Stomach smooth muscle (tissue), 2 donors: Measurements from ENCODE around the gene ZNF474.
"Not testable (repeated sequence)": the region's sequence is repeated elsewhere in the genome, so short reads cannot be mapped to it uniquely, and the experiment has no call there.

ENCODE experiments used
- H3K27ac ChIP-seq: one replicate; pipeline ENCODE4 v1.7.0; 2013; ENCODE audit warnings: mild to moderate bottlenecking, low read length, inconsistent platforms
- H3K27me3 ChIP-seq, 2 donors: one replicate each; pipeline ENCODE4 v1.7.0; 2013; ENCODE audit warnings: low read length in 2 of 2; ENCODE audit not compliant: insufficient read depth in 2 of 2, control insufficient read depth in 1 of 2
- H3K36me3 ChIP-seq, 2 donors: one replicate each; pipeline ENCODE4 v1.7.0; 2013; ENCODE audit warnings: low read length in 2 of 2; ENCODE audit not compliant: control insufficient read depth in 2 of 2, insufficient read depth in 2 of 2
- H3K4me1 ChIP-seq: one replicate; pipeline ENCODE4 v1.7.0; 2013; ENCODE audit warnings: low read length; ENCODE audit not compliant: control insufficient read depth, insufficient read depth
- H3K4me3 ChIP-seq, 2 donors: one replicate each; pipeline ENCODE4 v1.7.0; 2013; ENCODE audit warnings: low read length in 2 of 2
- H3K9ac ChIP-seq, 2 donors: one replicate each; pipeline ENCODE4 v1.7.0; 2013; ENCODE audit warnings: low read length in 2 of 2, mild to moderate bottlenecking in 1 of 2
- H3K9me3 ChIP-seq, 2 donors: one replicate each; pipeline ENCODE4 v1.7.0; 2013; ENCODE audit warnings: low read length in 2 of 2; ENCODE audit not compliant: control insufficient read depth in 2 of 2
- donor health status: healthy.
- donor health status: Pancreatic carcinoma.

The ZNF474 gene

GRCh38 chr5:122129306-122129705, at the start of gene ZNF474:
ZNF474 (plus strand) TSS chr5:122129546; CDS start chr5:122151991, 22,445 bp downstream.
- Histone ChIP-seq H3K4me3 (peak within 1 kb of the TSS; percentile 52 to 59), H3K9ac (peak within 1 kb of the TSS; percentile 20 to 43), H3K27ac (peak within 1 kb of the TSS; percentile 61), H3K27me3 (no peaks in the 10 kb centered on the region), H3K36me3 (no peaks in the 10 kb centered on the region), H3K9me3 (no peaks in the 10 kb centered on the region), H3K4me1 (peaks cover 22% of the 10 kb centered on the region)

DNA sequence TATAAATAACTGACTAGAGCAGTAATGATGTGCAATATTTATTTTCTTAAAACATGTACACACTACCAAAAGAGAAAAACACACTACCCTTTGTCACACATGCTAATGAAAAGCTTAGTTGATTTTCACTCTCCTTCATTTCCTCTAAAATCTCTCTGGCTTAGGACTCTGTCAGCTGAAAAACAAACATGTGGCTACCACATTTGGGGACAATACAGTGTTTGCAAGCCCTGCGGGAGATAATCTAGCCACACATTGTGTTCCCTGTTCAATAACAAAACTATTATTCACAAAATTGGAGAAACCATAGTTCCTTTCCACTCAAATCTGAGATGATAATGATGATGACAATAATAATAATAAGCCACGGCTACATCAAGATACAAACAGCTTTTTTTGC, 47.8 kb upstream of the ZNF474 start:
- Histone ChIP-seq H3K27me3 (peaks cover 0 to 2% of the 10 kb centered on the region in 2 donors), H3K9ac (no peak overlapping the region), H3K27ac (no peak overlapping the region), H3K4me3 (no peak overlapping the region), H3K36me3 (no peaks in the 10 kb centered on the region), H3K9me3 (no peaks in the 10 kb centered on the region), H3K4me1 (peaks cover 16% of the 10 kb centered on the region)

- H3K4me3 ChIP-seq = no peak overlapping the region
Observed at GRCh38 chr5:122083535-122083934, 45.8 kb upstream of the ZNF474 start.

GRCh38 chr5:122085041-122085440, 44.3 kb upstream of the ZNF474 start:
- Histone ChIP-seq H3K27me3 (no peaks in the 10 kb centered on the region), H3K9me3 (no peaks in the 10 kb centered on the region)

More at GRCh38 chr5:122083535-122083934, 45.8 kb upstream of the ZNF474 start:
- no peak overlapping the region for H3K27ac ChIP-seq
- peaks cover 0 to 2% of the 10 kb centered on the region in 2 donors for H3K27me3 ChIP-seq
- H3K4me1 ChIP-seq = no peaks in the 10 kb centered on the region
- no peaks in the 10 kb centered on the region for H3K36me3 ChIP-seq
- no peak overlapping the region for H3K9ac ChIP-seq
- H3K9me3 ChIP-seq = no peaks in the 10 kb centered on the region

GRCh38 chr5:122089096-122090013, 40.0 kb upstream of the ZNF474 start:
- no peak overlapping the region for H3K27ac ChIP-seq

More at GRCh38 chr5:122085041-122085440, 44.3 kb upstream of the ZNF474 start:
- no peak overlapping the region for H3K4me3 ChIP-seq
- no peaks in the 10 kb centered on the region for H3K36me3 ChIP-seq
- no peaks in the 10 kb centered on the region for H3K4me1 ChIP-seq
- H3K27ac ChIP-seq = no peak overlapping the region
- no peak overlapping the region for H3K9ac ChIP-seq

DNA sequence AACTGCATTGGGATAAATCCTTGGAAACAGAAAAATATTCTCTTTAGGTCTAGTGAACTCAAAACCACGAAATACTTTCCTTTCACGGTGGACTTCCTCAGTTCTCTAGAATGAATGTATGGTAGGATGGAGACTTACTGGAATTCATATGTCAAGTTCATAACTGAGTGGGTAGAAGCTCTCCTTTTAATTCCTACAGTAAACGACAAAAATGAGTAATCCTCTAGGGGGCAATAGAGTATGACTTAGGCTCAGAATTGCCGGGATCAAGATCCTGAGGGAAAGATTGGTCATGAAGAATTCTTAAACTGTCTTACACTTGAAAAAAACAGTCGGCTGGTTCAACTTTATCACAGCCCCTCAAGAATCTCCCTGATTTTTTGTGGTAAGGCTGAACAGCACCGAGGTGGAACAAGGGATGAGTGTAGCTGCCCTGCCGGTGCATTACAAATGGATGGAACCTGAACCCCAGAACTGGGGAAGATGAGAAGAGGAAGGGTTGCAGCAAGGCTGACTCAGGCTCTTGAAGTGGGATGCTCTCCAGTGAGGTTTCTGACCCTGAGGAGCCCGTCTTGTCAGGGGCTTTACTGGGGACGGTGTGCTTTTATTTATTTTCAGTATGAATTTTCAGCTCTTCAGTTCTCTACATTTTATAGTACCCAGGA, 37.3 kb upstream of the ZNF474 start:
- no peaks in the 10 kb centered on the region for H3K27me3 ChIP-seq
- no peaks in the 10 kb centered on the region for H3K4me1 ChIP-seq
- no peak overlapping the region for H3K4me3 ChIP-seq
- H3K9me3 ChIP-seq = no peaks in the 10 kb centered on the region
- H3K9ac ChIP-seq = no peak overlapping the region
- H3K36me3 ChIP-seq = no peaks in the 10 kb centered on the region
- H3K27ac ChIP-seq = no peak overlapping the region

More at GRCh38 chr5:122089096-122090013, 40.0 kb upstream of the ZNF474 start:
- no peaks in the 10 kb centered on the region for H3K4me1 ChIP-seq
- no peaks in the 10 kb centered on the region for H3K27me3 ChIP-seq
- H3K4me3 ChIP-seq = no peak overlapping the region
- H3K9ac ChIP-seq = no peak overlapping the region
- no peaks in the 10 kb centered on the region for H3K36me3 ChIP-seq
- no peaks in the 10 kb centered on the region for H3K9me3 ChIP-seq

- Histone ChIP-seq H3K27me3 (no peaks in the 10 kb centered on the region), H3K36me3 (no peaks in the 10 kb centered on the region), H3K9me3 (no peaks in the 10 kb centered on the region), H3K9ac (no peak overlapping the region), H3K27ac (no peak overlapping the region), H3K4me1 (no peaks in the 10 kb centered on the region), H3K4me3 (no peak overlapping the region)
Observed at GRCh38 chr5:122093415-122094180, 35.7 kb upstream of the ZNF474 start.

- not testable (repeated sequence) for H3K9ac ChIP-seq, H3K27me3 ChIP-seq, H3K27ac ChIP-seq, H3K9me3 ChIP-seq, H3K4me3 ChIP-seq, H3K36me3 ChIP-seq, H3K4me1 ChIP-seq
Observed at GRCh38 chr5:122094251-122094650, 35.1 kb upstream of the ZNF474 start.

DNA sequence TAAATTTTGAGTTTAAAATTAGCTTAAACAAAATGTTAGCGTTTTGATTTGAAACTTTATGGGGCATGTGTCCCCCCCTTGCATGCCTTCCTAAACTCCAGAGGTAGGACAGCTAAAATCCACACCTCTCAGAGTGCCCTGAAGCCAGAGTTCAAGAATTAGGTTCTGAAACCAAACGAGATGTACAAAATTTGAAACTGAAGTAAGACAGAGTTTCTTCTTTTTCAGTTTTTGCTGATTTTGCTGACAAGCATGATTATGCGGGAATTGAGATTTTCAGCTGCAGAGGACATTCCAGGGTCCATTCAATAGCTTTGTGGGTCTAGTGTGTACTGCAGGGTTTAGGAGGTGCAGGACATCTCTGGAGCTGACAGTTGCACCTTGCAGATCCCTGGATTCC, 34.2 kb upstream of the ZNF474 start:
- no peaks in the 10 kb centered on the region for H3K36me3 ChIP-seq
- no peaks in the 10 kb centered on the region for H3K4me1 ChIP-seq
- no peaks in the 10 kb centered on the region for H3K27me3 ChIP-seq
- no peaks in the 10 kb centered on the region for H3K9me3 ChIP-seq
- H3K4me3 ChIP-seq = no peak overlapping the region
- no peak overlapping the region for H3K27ac ChIP-seq
- H3K9ac ChIP-seq = no peak overlapping the region

DNA sequence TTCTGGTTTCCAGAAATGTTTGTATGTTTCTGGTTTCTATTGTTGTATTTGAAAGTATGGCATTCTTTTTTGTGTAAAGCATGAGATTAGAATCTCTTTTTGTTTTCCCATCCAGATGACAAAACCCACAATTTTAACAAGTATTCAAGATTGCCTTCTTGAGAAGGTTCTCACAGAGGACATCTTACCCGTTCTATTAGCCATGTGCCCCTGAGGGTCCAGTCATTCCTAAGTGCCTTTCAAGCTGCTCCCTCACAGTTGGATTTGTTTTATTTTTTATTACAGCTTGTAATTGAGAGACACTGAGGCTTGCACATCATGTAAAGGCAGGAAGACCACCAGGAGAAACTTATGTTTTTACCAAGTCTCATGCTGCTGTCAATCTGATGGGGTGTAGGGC, 32.0 kb upstream of the ZNF474 start:
- Histone ChIP-seq H3K4me3 (no peak overlapping the region), H3K4me1 (no peaks in the 10 kb centered on the region), H3K27ac (no peak overlapping the region), H3K36me3 (no peaks in the 10 kb centered on the region), H3K9me3 (no peaks in the 10 kb centered on the region), H3K9ac (no peak overlapping the region), H3K27me3 (no peaks in the 10 kb centered on the region)
